Hematopoietic multipotent progenitor cell (in vitro differentiated cells): ENCODE results near the gene LMOD2. TPM values are rescaled to one million over a fixed set of nuclear protein-coding genes. Genes with fewer than 3 reads are reported as not detected.

Experiments
- DNase-seq, 3 donors: peaks; one replicate each; pipeline ENCODE4 v3.0.0-alpha.2; 2011 to 2015; ENCODE audit warnings: low read depth in 2 of 3, low spot score in 2 of 3
- total RNA-seq: library from RNA; depleted of rRNA; stranded (reverse); fragments of >200 nt; gene quantifications from one replicate; pipeline ENCODE4 v1.2.3, GENCODE V29; 2012

The LMOD2 gene
- total RNA-seq, 1 donor, result not detected

- no peak for DNase-seq
These were observed 16.0 kb upstream of the LMOD2 start for GRCh38 chr7:123639631-123640030.

GRCh38 chr7:123640583-123640982, 15.1 kb upstream of the LMOD2 start:
- DNase-seq, result no peak

- no peak for DNase-seq
These were observed 13.8 kb upstream of the LMOD2 start for GRCh38 chr7:123641901-123642300.

- no peak for DNase-seq
These were observed 11.9 kb upstream of the LMOD2 start for GRCh38 chr7:123643495-123644441.

GRCh38 chr7:123645516-123645915, 10.2 kb upstream of the LMOD2 start:
- no peak for DNase-seq

GRCh38 chr7:123647106-123647730, 8.4 kb upstream of the LMOD2 start:
- no peak for DNase-seq

GRCh38 chr7:123649964-123650363, 5.7 kb upstream of the LMOD2 start:
- DNase-seq, result no peak

GRCh38 chr7:123650595-123650994, 5.1 kb upstream of the LMOD2 start:
- DNase-seq, result no peak

GRCh38 chr7:123652406-123652805, 3.3 kb upstream of the LMOD2 start:
- no peak for DNase-seq

GRCh38 chr7:123653162-123653561, 2.5 kb upstream of the LMOD2 start:
- DNase-seq, result no peak

GRCh38 chr7:123656544-123657303, 1.1 kb downstream of the LMOD2 start:
- no peak for DNase-seq

GRCh38 chr7:123657304-123657685, 1.6 kb downstream of the LMOD2 start:
- DNase-seq, result no peak

- no peak for DNase-seq
These were observed 2.4 kb downstream of the LMOD2 start for GRCh38 chr7:123658023-123658422.

- no peak for DNase-seq
These were observed 5.1 kb downstream of the LMOD2 start for GRCh38 chr7:123660514-123661354.

GRCh38 chr7:123661765-123662164, 6.1 kb downstream of the LMOD2 start:
- no peak for DNase-seq

GRCh38 chr7:123662293-123662692, 6.6 kb downstream of the LMOD2 start:
- no peak for DNase-seq

- DNase-seq, result no peak
These were observed 7.1 kb downstream of the LMOD2 start for GRCh38 chr7:123662755-123663154.

- DNase-seq, result no peak
These were observed 7.5 kb downstream of the LMOD2 start for GRCh38 chr7:123663200-123663599.

GRCh38 chr7:123665157-123665556, 9.5 kb downstream of the LMOD2 start:
- DNase-seq, result no peak

GRCh38 chr7:123665896-123666295, 10.2 kb downstream of the LMOD2 start:
- no peak for DNase-seq
